Measurements from ENCODE around the gene LCE4A.

Gene LCE4A

GRCh38 chr1:152747831-152748230 lies 39.9 kb downstream of the LCE4A start:
- no peak for DNase-seq

GRCh38 chr1:152752225-152752624 lies 44.3 kb downstream of the LCE4A start:
- no peak for DNase-seq

- no peak for DNase-seq
These were observed 45.6 kb downstream of the LCE4A start for GRCh38 chr1:152753586-152753985.

- no peak for DNase-seq
These were observed 48.9 kb downstream of the LCE4A start for GRCh38 chr1:152756872-152757271.

- no peak for DNase-seq
These were observed 49.8 kb downstream of the LCE4A start, which contains the start of gene KPRP for GRCh38 chr1:152757747-152758146. Gene KPRP, plus strand, starts transcription at chr1:152758025. Its CDS starts 1,564 bp downstream, at chr1:152759589.

- DNase-seq = no peak
These were observed 50.7 kb downstream of the LCE4A start for GRCh38 chr1:152758636-152759035.
